Cardiac fibroblast (primary cell): ENCODE results near the gene LRRC4C.

Source experiments
- DNase-seq, 2 donors: peaks; one replicate each; pipeline versions ENCODE4 v3.0.0 to v3.0.0-alpha.2; 2010; ENCODE audit warnings: low read depth in 2 of 2
- H3K4me3 ChIP-seq, 2 donors: replicated peaks in 1 of 2; 1 replicate in 1 of 2; 2 replicates in 1 of 2; pipeline ENCODE4 v1.5.1; 2011; ENCODE audit warnings: low read depth in 2 of 2, low read length in 2 of 2, mild to moderate bottlenecking in 2 of 2, moderate library complexity in 1 of 2
- TF ChIP-seq, protein P1 (sequence below): IDR thresholded peaks from one replicate; pipeline ENCODE4 v1.5.1; 2011; ENCODE audit warnings: low read depth, mild to moderate bottlenecking, low read length, inconsistent platforms

Gene LRRC4C

DNA sequence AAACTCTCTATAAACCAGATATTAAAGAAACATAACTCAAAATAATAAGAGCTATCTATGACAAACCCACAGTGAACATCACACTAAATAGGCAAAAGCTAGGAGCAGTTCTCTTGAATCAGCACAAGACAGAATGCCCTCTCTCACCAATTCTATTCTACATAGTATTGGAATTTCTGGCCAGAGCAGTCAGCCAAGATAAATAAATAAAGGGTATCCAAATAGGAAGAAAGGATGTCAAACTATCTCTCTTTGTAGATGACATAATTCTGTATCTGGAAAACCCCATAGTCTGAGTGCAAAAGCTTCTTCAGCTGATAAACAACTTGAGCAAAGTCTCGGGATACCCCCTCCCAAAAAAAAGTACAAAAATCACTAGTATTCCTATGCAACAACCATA lies 359.8 kb downstream of the LRRC4C start:
- no peak overlapping the region for H3K4me3 ChIP-seq
- no peak for DNase-seq
- TF ChIP-seq, protein P1, sequence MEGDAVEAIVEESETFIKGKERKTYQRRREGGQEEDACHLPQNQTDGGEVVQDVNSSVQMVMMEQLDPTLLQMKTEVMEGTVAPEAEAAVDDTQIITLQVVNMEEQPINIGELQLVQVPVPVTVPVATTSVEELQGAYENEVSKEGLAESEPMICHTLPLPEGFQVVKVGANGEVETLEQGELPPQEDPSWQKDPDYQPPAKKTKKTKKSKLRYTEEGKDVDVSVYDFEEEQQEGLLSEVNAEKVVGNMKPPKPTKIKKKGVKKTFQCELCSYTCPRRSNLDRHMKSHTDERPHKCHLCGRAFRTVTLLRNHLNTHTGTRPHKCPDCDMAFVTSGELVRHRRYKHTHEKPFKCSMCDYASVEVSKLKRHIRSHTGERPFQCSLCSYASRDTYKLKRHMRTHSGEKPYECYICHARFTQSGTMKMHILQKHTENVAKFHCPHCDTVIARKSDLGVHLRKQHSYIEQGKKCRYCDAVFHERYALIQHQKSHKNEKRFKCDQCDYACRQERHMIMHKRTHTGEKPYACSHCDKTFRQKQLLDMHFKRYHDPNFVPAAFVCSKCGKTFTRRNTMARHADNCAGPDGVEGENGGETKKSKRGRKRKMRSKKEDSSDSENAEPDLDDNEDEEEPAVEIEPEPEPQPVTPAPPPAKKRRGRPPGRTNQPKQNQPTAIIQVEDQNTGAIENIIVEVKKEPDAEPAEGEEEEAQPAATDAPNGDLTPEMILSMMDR = no peak

DNA sequence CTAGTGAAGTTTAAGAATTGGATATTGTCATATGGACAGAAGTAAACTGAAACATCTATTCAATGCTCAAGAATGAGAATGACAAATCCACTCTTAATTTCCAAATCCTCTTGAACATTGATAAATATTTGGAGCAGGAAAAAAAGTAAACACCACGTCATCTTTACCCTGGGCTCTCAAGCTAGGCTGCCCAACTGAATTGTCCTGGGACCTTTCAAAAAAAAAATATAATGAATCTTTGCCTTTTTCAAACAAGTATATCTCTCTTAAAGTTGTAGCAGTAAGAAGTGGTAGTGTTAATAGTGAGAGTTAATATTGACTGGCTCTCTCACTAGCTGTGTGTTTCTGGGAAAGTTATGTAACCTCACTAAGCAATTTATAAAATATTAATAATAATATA lies 374.3 kb downstream of the LRRC4C start:
- TF ChIP-seq, protein P1 = no peak
- DNase-seq = no peak
- no peak overlapping the region for H3K4me3 ChIP-seq

DNA sequence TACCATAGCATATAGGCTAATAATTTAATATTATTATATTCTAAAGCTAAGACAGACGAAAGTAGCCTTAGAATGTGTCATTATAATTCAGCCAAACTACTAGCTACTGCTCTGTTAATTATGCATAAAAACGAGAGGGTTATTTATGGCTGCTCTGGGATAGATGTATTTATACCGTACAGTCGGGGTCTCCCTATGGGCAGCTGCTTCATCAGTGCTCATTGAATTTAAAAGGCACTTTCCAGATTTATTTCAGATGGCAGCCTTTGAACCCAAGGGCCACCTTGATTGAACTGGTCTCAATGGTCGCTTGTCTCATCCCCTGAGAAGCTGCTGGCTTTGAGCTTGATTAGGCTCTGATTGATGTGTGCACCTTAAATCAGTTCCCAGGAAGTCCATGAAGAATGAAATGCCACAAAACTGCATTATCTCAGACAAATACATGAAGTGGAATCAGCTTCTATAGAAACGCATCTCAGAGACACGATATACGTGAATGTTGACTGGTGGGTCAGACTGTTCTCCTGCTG lies 377.6 kb downstream of the LRRC4C start:
- TF ChIP-seq, protein P1 = no peak
- no peak for DNase-seq

DNA sequence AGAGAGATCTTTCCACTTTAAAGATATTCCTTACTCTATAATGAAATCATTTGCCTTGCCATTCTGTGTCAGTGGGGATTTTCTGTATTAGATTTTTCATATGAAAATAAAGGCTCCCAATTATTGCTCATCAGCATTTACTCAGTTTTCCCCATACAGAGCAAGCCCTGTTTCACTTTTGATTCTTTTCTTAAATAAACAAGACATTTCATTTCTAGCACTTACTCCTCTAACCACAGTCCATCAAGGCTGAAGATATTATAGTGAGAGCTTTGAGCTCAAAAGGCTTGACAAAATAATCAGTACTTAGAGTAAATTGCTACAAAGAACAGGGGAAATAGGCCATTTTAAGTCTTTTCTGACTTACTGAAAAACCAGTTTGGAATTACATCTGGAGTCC lies 385.1 kb downstream of the LRRC4C start:
- no peak for DNase-seq
- no peak overlapping the region for H3K4me3 ChIP-seq
- TF ChIP-seq, protein P1 = no peak

More for the DNA sequence above, 377.6 kb downstream of the LRRC4C start:
- H3K4me3 ChIP-seq = no peak overlapping the region

DNA sequence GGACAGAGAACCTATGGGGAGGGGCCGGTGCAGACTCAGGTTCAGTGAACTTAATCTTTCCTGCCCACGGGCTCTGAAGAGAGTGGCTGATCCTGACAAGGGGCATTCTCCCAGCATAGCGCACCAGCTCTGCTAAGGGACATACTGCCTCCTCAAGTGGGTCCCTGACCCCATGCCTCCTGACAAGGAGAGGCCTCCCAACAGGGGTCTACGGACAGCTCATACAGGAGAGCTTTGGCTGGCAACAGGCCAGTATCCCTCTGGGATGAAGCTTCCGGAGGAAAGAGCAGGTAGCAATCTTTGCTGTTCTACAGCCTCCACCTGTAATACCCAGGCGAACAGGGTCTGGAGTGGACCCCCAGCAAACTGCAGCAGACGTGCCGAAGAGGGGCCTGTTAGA lies 394.0 kb downstream of the LRRC4C start:
- H3K4me3 ChIP-seq = no peak overlapping the region
- TF ChIP-seq, protein P1 = no peak
- no peak for DNase-seq

DNA sequence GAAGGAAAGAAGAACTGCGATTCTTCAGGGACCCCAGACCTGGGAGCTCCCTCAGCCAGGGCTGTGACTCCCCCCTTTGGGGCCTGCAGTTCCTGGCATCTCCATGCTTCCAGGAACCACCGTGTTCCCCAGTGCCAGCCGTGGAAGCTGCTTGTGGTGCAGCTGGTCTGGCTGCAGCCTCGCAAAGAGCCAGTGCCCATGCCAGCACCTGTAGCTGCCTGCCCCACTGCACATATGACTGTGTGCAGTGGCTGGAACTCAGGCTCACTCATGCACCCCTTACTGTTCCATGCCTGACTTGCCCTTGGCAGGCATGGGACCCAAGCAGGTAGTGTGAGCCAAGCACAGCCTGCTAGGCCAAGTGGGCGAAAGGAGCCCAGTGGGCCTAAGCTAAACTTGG lies 401.3 kb downstream of the LRRC4C start:
- no peak overlapping the region for H3K4me3 ChIP-seq
- no peak for DNase-seq
- TF ChIP-seq, protein P1 = no peak
